ENCODE measurements around the gene COPS2. TPM values are rescaled to one million over a fixed set of nuclear protein-coding genes. Genes with fewer than 3 reads are reported as not detected.

Gene COPS2
- total and polyA plus RNA-seq, 12 donors, result 29.7 to 240 (median 76.6) TPM

DNA sequence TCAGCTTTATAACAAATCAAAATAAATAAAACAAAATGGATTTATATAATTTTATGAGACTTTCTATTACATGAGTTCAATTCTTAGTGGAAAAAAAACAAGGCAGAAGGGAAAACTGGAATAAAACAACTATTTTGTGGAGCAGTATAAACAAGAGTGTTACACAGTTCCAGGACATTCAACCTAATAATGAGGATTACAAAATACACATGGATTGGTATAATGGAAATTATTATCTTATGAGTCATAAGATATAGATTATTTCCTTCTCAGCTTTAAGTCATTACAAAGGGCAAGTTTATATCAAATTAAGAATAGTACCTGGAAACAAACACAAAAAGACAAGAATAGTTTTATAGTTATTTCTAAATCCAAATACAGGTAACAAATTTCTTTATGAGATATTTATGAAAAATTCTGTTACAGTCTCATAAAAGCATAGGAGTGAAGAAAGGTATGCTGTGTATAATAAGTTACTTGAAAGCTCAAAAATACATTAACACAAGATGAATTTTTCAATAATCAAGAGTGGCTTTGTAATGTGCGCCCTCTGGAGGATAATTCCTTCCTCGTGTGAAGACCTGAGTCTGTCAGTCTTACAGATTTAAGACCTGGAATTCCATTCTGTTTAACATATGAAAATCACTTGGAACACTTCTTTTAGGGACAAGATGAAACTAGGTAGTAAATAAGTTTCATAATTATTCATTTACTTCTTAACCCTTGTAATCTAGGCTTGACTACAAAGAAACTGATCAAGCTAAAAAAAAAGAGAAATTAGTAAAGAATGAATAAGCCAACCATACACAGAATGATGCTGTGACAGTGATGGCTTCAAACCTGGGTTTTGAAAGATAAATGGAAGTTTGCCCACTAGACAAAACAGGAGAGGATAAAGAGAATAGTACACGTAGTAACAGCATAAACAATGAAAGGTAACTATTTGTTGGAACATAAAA, 9.5 kb downstream of the COPS2 start:
- intact Hi-C loops (cut with DNase I), result loop anchor here (5.0 to 10.0 kb wide), 3 partner anchors 121 to 281 kb away; no protein-coding TSS in a partner anchor
- DNase-seq, result peak in 5 of 7 donors; percentile 45 to 65 (median 47)
- Histone ChIP-seq H3K4me3 (no peak overlapping the region), H3K36me3 (replicated peaks in 1 of 2) (peaks cover 0 to 38% of the 10 kb centered on the region in 2 donors), H3K27me3 (no peaks in the 10 kb centered on the region), H3K4me1 (replicated peaks in 1 of 2) (peaks cover 0 to 54% of the 10 kb centered on the region in 2 donors), H3K27ac (no peak overlapping the region), H3K9me3 (replicated peaks in 1 of 3) (no peaks in the 10 kb centered on the region)
- TF ChIP-seq, protein P1, sequence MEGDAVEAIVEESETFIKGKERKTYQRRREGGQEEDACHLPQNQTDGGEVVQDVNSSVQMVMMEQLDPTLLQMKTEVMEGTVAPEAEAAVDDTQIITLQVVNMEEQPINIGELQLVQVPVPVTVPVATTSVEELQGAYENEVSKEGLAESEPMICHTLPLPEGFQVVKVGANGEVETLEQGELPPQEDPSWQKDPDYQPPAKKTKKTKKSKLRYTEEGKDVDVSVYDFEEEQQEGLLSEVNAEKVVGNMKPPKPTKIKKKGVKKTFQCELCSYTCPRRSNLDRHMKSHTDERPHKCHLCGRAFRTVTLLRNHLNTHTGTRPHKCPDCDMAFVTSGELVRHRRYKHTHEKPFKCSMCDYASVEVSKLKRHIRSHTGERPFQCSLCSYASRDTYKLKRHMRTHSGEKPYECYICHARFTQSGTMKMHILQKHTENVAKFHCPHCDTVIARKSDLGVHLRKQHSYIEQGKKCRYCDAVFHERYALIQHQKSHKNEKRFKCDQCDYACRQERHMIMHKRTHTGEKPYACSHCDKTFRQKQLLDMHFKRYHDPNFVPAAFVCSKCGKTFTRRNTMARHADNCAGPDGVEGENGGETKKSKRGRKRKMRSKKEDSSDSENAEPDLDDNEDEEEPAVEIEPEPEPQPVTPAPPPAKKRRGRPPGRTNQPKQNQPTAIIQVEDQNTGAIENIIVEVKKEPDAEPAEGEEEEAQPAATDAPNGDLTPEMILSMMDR (IDR thresholded peaks at IDR 0.05), result peak; percentile 45 to 68 (median 56)
- TF ChIP-seq POLR2A (IDR thresholded peaks at IDR 0.05), result no peak
- 21 to 28% (median 26%) methylated on average over 3 of the region's 3 CpGs for WGBS, 4 donors

DNA sequence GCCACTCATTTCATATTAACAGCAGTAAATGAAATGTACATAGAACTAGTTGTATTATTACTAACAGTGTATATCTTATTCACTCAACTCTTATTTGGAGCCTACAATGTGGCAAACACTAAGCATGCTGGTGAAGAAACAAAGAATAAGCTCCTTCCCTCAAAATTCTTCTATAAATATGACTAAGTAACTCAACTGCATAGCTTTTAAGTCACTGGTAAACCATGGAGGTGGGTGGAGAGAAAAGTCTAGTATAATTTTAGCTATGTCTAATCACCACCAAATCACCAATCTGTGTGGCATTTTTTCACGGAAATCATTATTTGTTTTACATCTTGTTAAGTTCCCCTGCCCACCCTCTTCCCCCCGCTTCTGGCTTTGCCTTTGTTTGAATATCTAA, 17.5 kb downstream of the COPS2 start:
- 90 to 93% (median 91%) methylated on average over 2 of the region's 2 CpGs for WGBS, 4 donors
- no peaks in the 10 kb centered on the region for H3K9me3 ChIP-seq (replicated peaks in 1 of 3)
- no peak overlapping the region for H3K27ac ChIP-seq
- intact Hi-C loops (cut with DNase I), result no loop called here
- peaks cover 0 to 81% of the 10 kb centered on the region in 2 donors for H3K36me3 ChIP-seq (replicated peaks in 1 of 2)
- no peak for DNase-seq
- no peak overlapping the region for H3K4me3 ChIP-seq
- no peaks in the 10 kb centered on the region for H3K4me1 ChIP-seq (replicated peaks in 1 of 2)
- no peaks in the 10 kb centered on the region for H3K27me3 ChIP-seq
- TF ChIP-seq, protein P1 (IDR thresholded peaks at IDR 0.05), result no peak
- TF ChIP-seq POLR2A (IDR thresholded peaks at IDR 0.05), result no peak

DNA sequence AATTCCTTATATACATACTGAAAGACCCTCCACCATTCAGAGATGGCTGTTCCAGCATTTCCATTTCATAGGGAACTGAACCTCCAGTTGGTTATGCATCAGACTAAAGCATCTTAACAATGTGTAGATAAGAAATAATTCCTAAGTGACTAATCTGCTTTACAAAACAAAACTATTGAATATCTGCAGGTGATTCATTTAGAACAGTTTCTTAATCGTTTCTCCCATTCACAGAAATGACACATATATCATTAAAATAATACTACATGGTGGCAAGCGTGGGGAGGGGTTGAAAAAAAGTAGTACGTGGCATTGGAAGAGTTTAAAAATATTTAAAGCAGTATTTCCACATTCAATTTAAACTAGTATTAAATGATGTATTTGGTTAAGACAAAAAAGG, 19.5 kb downstream of the COPS2 start:
- H3K4me1 ChIP-seq (replicated peaks in 1 of 2), result no peaks in the 10 kb centered on the region
- H3K4me3 ChIP-seq, result no peak overlapping the region
- H3K27ac ChIP-seq, result no peak overlapping the region
- no peaks in the 10 kb centered on the region for H3K27me3 ChIP-seq
- WGBS, 4 donors, result 50 to 66% (median 54%) methylated on average over 3 of the region's 3 CpGs
- H3K36me3 ChIP-seq (replicated peaks in 1 of 2), result peaks cover 0 to 79% of the 10 kb centered on the region in 2 donors
- no peaks in the 10 kb centered on the region for H3K9me3 ChIP-seq (replicated peaks in 1 of 3)
- no peak for DNase-seq
- intact Hi-C loops (cut with DNase I), result no loop called here
- TF ChIP-seq, protein P1 (IDR thresholded peaks at IDR 0.05), result no peak
- no peak for TF ChIP-seq POLR2A (IDR thresholded peaks at IDR 0.05)

DNA sequence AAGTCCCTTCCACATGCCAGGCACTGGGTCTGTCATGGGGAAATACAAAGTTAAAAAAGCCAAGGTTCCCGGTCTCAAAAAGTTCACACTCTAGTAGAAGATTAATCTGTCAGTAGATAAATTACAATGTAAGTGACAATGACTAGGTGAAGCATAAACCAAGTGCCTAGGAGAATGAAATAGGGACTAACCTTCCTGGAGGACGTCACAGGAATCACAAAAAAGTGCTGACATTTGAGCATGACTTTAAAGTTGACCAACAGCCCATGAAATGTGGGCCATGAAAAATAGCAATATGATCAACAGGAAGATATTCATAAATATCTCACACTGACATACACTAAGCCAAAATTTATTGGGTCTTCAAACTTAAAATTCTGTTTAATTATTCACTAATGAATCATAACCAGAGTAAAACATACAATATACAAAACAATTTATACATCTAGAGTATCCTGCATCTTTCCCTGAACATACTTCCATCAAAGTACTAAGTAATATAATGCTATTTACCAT, 20.0 kb downstream of the COPS2 start:
- no peak for TF ChIP-seq POLR2A (IDR thresholded peaks at IDR 0.05)
- TF ChIP-seq, protein P1 (IDR thresholded peaks at IDR 0.05), result no peak
- WGBS, 4 donors, result 69 to 81% (median 76%) methylated on average over 2 of the region's 2 CpGs
- H3K27me3 ChIP-seq, result no peaks in the 10 kb centered on the region
- no peaks in the 10 kb centered on the region for H3K4me1 ChIP-seq (replicated peaks in 1 of 2)
- no peak overlapping the region for H3K27ac ChIP-seq
- H3K9me3 ChIP-seq (replicated peaks in 1 of 3), result no peaks in the 10 kb centered on the region
- no peak overlapping the region for H3K4me3 ChIP-seq
- peaks cover 0 to 79% of the 10 kb centered on the region in 2 donors for H3K36me3 ChIP-seq (replicated peaks in 1 of 2)
- no peak for DNase-seq
- intact Hi-C loops (cut with DNase I), result no loop called here
